Fibroblast of lung (primary cell): ENCODE results near the gene B4GALT2. TPM values are rescaled to one million over a fixed set of nuclear protein-coding genes. Genes with fewer than 3 reads are reported as not detected.

Source experiments
- DNase-seq, 2 donors: peaks; one replicate each; pipeline versions ENCODE4 v3.0.0 to v3.0.0-alpha.2; 2010; ENCODE audit warnings: low read depth in 2 of 2
- H2AFZ ChIP-seq: 2 replicates; pipeline ENCODE4 v1.5.1; 2012; ENCODE audit warnings: low read length, control low read depth, inconsistent platforms
- H3K27ac ChIP-seq: 2 replicates; pipeline ENCODE4 v1.5.1; 2011; ENCODE audit warnings: low read length, control low read depth; ENCODE audit not compliant: insufficient read depth
- H3K27me3 ChIP-seq: 2 replicates; pipeline ENCODE4 v1.5.1; 2011; ENCODE audit warnings: mild to moderate bottlenecking, low read length; ENCODE audit not compliant: control insufficient read depth, insufficient read depth
- H3K36me3 ChIP-seq: 2 replicates; pipeline ENCODE4 v1.5.1; 2011; ENCODE audit warnings: low read length; ENCODE audit not compliant: control insufficient read depth, insufficient read depth
- H3K4me1 ChIP-seq: 2 replicates; pipeline ENCODE4 v1.5.1; 2011; ENCODE audit warnings: low read length; ENCODE audit not compliant: control insufficient read depth, insufficient read depth; ENCODE audit errors: extremely low read depth
- H3K4me2 ChIP-seq: 2 replicates; pipeline ENCODE4 v1.5.1; 2011; ENCODE audit warnings: low read length, control low read depth; ENCODE audit not compliant: insufficient read depth; ENCODE audit errors: extremely low read depth
- H3K4me3 ChIP-seq, 4 experiments: fragments of 200-600 bp in 1 of 4; sonication (generic) in 1 of 4; replicated peaks in 1 of 4; 2 replicates each; pipeline ENCODE4 v1.5.1; 2011 to 2016; ENCODE audit warnings: low read length in 4 of 4, low read depth in 3 of 4, mild to moderate bottlenecking in 3 of 4, control low read depth in 2 of 4, inconsistent platforms in 1 of 4, mixed read lengths in 1 of 4; ENCODE audit not compliant: insufficient read depth in 1 of 4; ENCODE audit errors: control extremely low read depth in 1 of 4
- H3K79me2 ChIP-seq: 2 replicates; pipeline ENCODE4 v1.5.1; 2012; ENCODE audit warnings: mild to moderate bottlenecking, low read length, inconsistent platforms; ENCODE audit not compliant: control insufficient read depth, insufficient read depth
- H3K9ac ChIP-seq: 2 replicates; pipeline ENCODE4 v1.5.1; 2011; ENCODE audit warnings: mild to moderate bottlenecking, low read length, control low read depth; ENCODE audit not compliant: insufficient read depth
- H3K9me3 ChIP-seq: 2 replicates; pipeline ENCODE4 v1.5.1; 2012; ENCODE audit warnings: low read depth, low read length; ENCODE audit not compliant: control insufficient read depth, insufficient read depth
- H4K20me1 ChIP-seq: 2 replicates; pipeline ENCODE4 v1.5.1; 2011; ENCODE audit warnings: low read length; ENCODE audit not compliant: control insufficient read depth, insufficient read depth; ENCODE audit errors: extremely low read depth
- EZH2 ChIP-seq: IDR thresholded peaks from 2 replicates; pipeline ENCODE4 v1.5.1; 2012; ENCODE audit warnings: low read length, control low read depth, mild to moderate bottlenecking; ENCODE audit errors: missing control alignments
- polyA plus RNA-seq, 2 donors: library from polyadenylated mRNA; depleted of rRNA in 1 of 2; stranded (reverse) in 1 of 2; unstranded in 1 of 2; fragments of >200 nt; gene quantifications; 2 replicates each; pipeline ENCODE4 v1.2.1, GENCODE V29; 2011 to 2012; ENCODE audit warnings: missing spikeins in 1 of 2
- total RNA-seq: library from RNA; depleted of rRNA; stranded (reverse); fragments of >200 nt; gene quantifications from 2 replicates; pipeline ENCODE4 v1.2.1, GENCODE V29; 2014
- TF ChIP-seq, protein P1 (sequence below), 2 donors: IDR thresholded peaks in 1 of 2; conservative IDR thresholded peaks in 1 of 2; 1 replicate in 1 of 2; 2 replicates in 1 of 2; pipeline ENCODE4 v1.5.1; 2011 to 2012; ENCODE audit warnings: low read length in 2 of 2, control low read depth in 1 of 2, inconsistent platforms in 1 of 2, low read depth in 1 of 2, mild to moderate bottlenecking in 1 of 2

B4GALT2 gene
- total and polyA plus RNA-seq, 2 donors (not counting 1 experiment from before 2014, with no cell fraction given) = 40.6 to 55.0 TPM

DNA sequence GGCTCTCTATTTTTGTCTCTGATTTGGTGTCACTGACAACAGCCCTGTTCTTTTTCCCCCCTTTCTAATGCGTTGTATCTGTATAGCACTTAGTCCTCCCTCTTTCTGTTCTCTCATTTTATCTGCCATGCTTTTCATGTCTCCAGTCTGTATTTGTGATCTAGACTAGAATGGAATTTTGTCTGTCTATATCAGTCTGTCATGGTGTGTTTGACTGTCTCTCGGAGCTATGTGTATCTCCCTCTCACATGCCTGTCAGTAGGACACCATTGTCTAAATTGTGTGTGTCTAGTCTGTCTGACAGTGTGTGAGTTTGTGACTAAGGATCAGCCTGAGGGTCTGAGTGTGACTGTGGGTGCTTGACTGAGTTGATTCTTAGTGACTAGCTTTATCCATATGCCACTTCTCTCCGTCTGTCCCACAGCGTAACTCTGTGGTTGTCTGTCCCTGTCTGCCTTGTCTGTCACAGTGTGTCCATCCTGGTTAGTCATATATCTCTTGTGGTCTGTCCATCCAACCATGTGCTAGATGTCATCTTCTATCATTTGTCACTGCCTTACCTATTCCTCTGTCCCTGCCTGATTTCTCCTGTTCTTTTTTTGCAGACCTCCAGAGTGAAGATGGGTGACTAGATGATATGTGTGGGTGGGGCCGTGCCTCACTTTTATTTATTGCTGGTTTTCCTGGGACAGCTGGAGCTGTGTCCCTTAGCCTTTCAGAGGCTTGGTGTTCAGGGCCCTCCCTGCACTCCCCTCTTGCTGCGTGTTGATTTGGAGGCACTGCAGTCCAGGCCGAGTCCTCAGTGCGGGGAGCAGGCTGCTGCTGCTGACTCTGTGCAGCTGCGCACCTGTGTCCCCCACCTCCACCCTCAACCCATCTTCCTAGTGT, 1.4 kb upstream of the B4GALT2 start:
- TF ChIP-seq, protein P1, sequence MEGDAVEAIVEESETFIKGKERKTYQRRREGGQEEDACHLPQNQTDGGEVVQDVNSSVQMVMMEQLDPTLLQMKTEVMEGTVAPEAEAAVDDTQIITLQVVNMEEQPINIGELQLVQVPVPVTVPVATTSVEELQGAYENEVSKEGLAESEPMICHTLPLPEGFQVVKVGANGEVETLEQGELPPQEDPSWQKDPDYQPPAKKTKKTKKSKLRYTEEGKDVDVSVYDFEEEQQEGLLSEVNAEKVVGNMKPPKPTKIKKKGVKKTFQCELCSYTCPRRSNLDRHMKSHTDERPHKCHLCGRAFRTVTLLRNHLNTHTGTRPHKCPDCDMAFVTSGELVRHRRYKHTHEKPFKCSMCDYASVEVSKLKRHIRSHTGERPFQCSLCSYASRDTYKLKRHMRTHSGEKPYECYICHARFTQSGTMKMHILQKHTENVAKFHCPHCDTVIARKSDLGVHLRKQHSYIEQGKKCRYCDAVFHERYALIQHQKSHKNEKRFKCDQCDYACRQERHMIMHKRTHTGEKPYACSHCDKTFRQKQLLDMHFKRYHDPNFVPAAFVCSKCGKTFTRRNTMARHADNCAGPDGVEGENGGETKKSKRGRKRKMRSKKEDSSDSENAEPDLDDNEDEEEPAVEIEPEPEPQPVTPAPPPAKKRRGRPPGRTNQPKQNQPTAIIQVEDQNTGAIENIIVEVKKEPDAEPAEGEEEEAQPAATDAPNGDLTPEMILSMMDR (conservative IDR thresholded peaks at IDR 0.05 in 1 of 2, IDR thresholded peaks at IDR 0.05 in 1 of 2; ENCODE audit: low read depth in 1 of 2, low read length in 2 of 2) = no peak
- TF ChIP-seq EZH2 = no peak
- Histone ChIP-seq H3K36me3 (peaks cover 17% of the 10 kb centered on the region), H3K4me1 (peaks cover 10% of the 10 kb centered on the region), H3K27me3 (no peaks in the 10 kb centered on the region), H3K4me3 (peak overlapping the region in 2 of 4 experiments; percentile 0 to 6), H3K9ac (no peak overlapping the region), H3K27ac (no peak overlapping the region), H4K20me1 (no peaks in the 10 kb centered on the region), H3K79me2 (peaks cover 50% of the 10 kb centered on the region), H3K4me2 (no peak overlapping the region), H2AFZ (no peak overlapping the region), H3K9me3 (no peaks in the 10 kb centered on the region)
- DNase-seq = no peak

DNA sequence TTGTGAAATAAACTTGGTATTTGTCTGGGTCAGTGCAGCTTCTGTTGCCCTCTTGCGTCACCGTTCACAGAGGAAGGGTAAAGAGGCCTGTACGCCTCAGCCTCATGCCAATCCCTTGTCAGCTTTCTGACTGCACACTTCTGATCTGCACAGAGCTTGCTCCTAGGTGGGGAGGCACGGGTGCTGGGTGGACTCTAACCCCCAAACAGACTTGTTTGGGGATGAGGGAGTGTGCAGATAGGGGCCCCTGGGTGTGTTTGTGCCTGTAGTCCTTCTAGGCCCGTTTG, 803 bp upstream of the B4GALT2 start:
- H3K4me2 ChIP-seq = peak overlapping the region; percentile 83
- DNase-seq = no peak

DNA sequence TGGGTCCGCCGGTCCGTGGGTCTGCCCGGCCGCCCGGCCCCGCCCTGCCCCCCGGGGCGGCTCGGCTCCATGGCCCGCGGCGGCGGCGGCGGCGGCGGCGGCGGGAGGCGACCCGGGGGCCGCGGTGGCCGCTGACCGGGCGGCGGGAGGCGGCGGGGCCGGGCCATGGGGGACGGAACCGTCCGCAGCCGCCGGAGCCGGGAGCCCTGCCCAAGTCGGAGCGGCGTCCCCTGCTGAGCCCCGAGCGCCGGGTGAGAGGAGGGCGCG, 184 bp downstream of the B4GALT2 start:
- no peak overlapping the region for H2AFZ ChIP-seq
- H3K9ac ChIP-seq = peak overlapping the region; percentile 72
- peaks cover 10% of the 10 kb centered on the region for H3K4me1 ChIP-seq
- peaks cover 56% of the 10 kb centered on the region for H3K79me2 ChIP-seq
- H4K20me1 ChIP-seq = no peaks in the 10 kb centered on the region
- H3K9me3 ChIP-seq = no peaks in the 10 kb centered on the region
- TF ChIP-seq, protein P1 (conservative IDR thresholded peaks at IDR 0.05 in 1 of 2, IDR thresholded peaks at IDR 0.05 in 1 of 2; ENCODE audit: low read depth in 1 of 2, low read length in 2 of 2) = no peak
- no peak for TF ChIP-seq EZH2
- H3K4me2 ChIP-seq = peak overlapping the region; percentile 9
- H3K36me3 ChIP-seq = peaks cover 17% of the 10 kb centered on the region
- H3K27me3 ChIP-seq = no peaks in the 10 kb centered on the region
- DNase-seq = no peak
- no peak overlapping the region for H3K27ac ChIP-seq
- H3K4me3 ChIP-seq = peak overlapping the region in 3 of 4 experiments; percentile 34 to 74 (median 59)

More for the DNA sequence above, 803 bp upstream of the B4GALT2 start:
- Histone ChIP-seq H3K9me3 (no peaks in the 10 kb centered on the region), H3K27me3 (no peaks in the 10 kb centered on the region), H3K27ac (no peak overlapping the region), H4K20me1 (no peaks in the 10 kb centered on the region), H2AFZ (no peak overlapping the region), H3K79me2 (peaks cover 54% of the 10 kb centered on the region), H3K4me1 (peaks cover 10% of the 10 kb centered on the region), H3K36me3 (peaks cover 17% of the 10 kb centered on the region), H3K9ac (no peak overlapping the region), H3K4me3 (peak overlapping the region in 2 of 4 experiments; percentile 58 to 65)
- TF ChIP-seq, protein P1 (conservative IDR thresholded peaks at IDR 0.05 in 1 of 2, IDR thresholded peaks at IDR 0.05 in 1 of 2; ENCODE audit: low read depth in 1 of 2, low read length in 2 of 2) = no peak
- no peak for TF ChIP-seq EZH2
